HepG2 (cell line): ENCODE results near the gene CARD9. TPM values are rescaled to one million over a fixed set of nuclear protein-coding genes. Genes with fewer than 3 reads are reported as not detected.

ENCODE experiments used
- CEBPB ChIP-seq: IDR thresholded peaks from 2 replicates; pipeline ENCODE4 v1.6.1; 2011; ENCODE audit warnings: low read depth, low read length, improper control_type of control experiment, borderline replicate concordance
- CENPT ChIP-seq: sonication (generic); formaldehyde crosslinking; IDR thresholded peaks from 2 replicates; pipeline ENCODE4 v1.8.0; 2022; ENCODE audit warnings: low read depth, mild to moderate bottlenecking, moderate library complexity, missing genetic modification reagents
- DMAP1 ChIP-seq: IDR thresholded peaks from 2 replicates; pipeline ENCODE4 v1.6.1; 2016
- KLF15 ChIP-seq: sonication (generic); formaldehyde crosslinking; IDR thresholded peaks from 2 replicates; pipeline ENCODE4 v1.8.1; 2023; ENCODE audit warnings: borderline replicate concordance, mild to moderate bottlenecking, inconsistent platforms, missing genetic modification reagents, mixed read lengths
- KLF9 ChIP-seq: IDR thresholded peaks from 2 replicates; pipeline ENCODE4 v1.6.1; 2016; ENCODE audit warnings: low read depth
- MAFG ChIP-seq: sonication (generic); formaldehyde crosslinking; IDR thresholded peaks from 2 replicates; pipeline ENCODE4 v1.5.1; 2020; ENCODE audit warnings: mild to moderate bottlenecking, missing genetic modification reagents
- MAZ ChIP-seq, 2 experiments: sonication (generic) in 1 of 2; formaldehyde crosslinking in 1 of 2; IDR thresholded peaks; 2 replicates each; pipeline versions ENCODE4 v1.5.0 to v1.6.1; 2012 to 2020; ENCODE audit warnings: low read depth in 2 of 2, mild to moderate bottlenecking in 2 of 2, borderline replicate concordance in 1 of 2, improper control_type of control experiment in 1 of 2, low read length in 1 of 2, missing genetic modification reagents in 1 of 2, moderate library complexity in 1 of 2
- MTERF4 ChIP-seq: sonication (generic); formaldehyde crosslinking; IDR thresholded peaks from 2 replicates; pipeline ENCODE4 v1.8.0; 2023; ENCODE audit warnings: mild to moderate bottlenecking, missing genetic modification reagents
- SALL2 ChIP-seq: sonication (generic); formaldehyde crosslinking; IDR thresholded peaks from 2 replicates; pipeline ENCODE4 v1.8.1; 2023; ENCODE audit warnings: mild to moderate bottlenecking, missing genetic modification reagents, inconsistent platforms
- SP140L ChIP-seq: sonication (generic); formaldehyde crosslinking; IDR thresholded peaks from 2 replicates; pipeline ENCODE4 v1.4.0; 2020; ENCODE audit warnings: missing genetic modification reagents, borderline replicate concordance
- TCF7L2 ChIP-seq: IDR thresholded peaks from 2 replicates; pipeline ENCODE4 v1.6.1; 2011; ENCODE audit warnings: mild to moderate bottlenecking, low read depth, low read length, moderate library complexity
- TFDP2 ChIP-seq: sonication (generic); formaldehyde crosslinking; IDR thresholded peaks from 2 replicates; pipeline ENCODE4 v1.4.0; 2020; ENCODE audit warnings: missing genetic modification reagents
- TRIM24 ChIP-seq: sonication (generic); formaldehyde crosslinking; IDR thresholded peaks from 2 replicates; pipeline ENCODE4 v1.8.0; 2022; ENCODE audit warnings: mild to moderate bottlenecking, missing genetic modification reagents
- U2AF1 ChIP-seq: fragments of 200-400 bp; formaldehyde crosslinking; optimal IDR thresholded peaks from 2 replicates; pipeline ENCODE3; 2017; ENCODE audit warnings: mild to moderate bottlenecking, low read depth, low read length
- ZBTB25 ChIP-seq: IDR thresholded peaks from 2 replicates; pipeline ENCODE4 v1.6.1; 2018; ENCODE audit warnings: missing genetic modification reagents
- ZKSCAN5 ChIP-seq: sonication (generic); formaldehyde crosslinking; IDR thresholded peaks from 2 replicates; pipeline ENCODE4 v1.5.1; 2020; ENCODE audit warnings: mild to moderate bottlenecking, missing genetic modification reagents
- ZNF12 ChIP-seq: sonication (generic); formaldehyde crosslinking; IDR thresholded peaks from 2 replicates; pipeline ENCODE4 v1.5.0; 2020; ENCODE audit warnings: missing genetic modification reagents
- ZNF20 ChIP-seq: sonication (generic); formaldehyde crosslinking; IDR thresholded peaks from 2 replicates; pipeline ENCODE4 v1.4.0; 2020; ENCODE audit warnings: mild to moderate bottlenecking, moderate library complexity, missing genetic modification reagents
- ZNF33A ChIP-seq: sonication (generic); formaldehyde crosslinking; IDR thresholded peaks from 2 replicates; pipeline ENCODE4 v1.5.1; 2020; ENCODE audit warnings: missing genetic modification reagents, mild to moderate bottlenecking, moderate library complexity, borderline replicate concordance
- ZNF383 ChIP-seq: sonication (generic); formaldehyde crosslinking; IDR thresholded peaks from 2 replicates; pipeline ENCODE4 v1.4.0; 2020; ENCODE audit warnings: missing genetic modification reagents, mild to moderate bottlenecking, borderline replicate concordance
- ZNF687 ChIP-seq: sonication (generic); formaldehyde crosslinking; IDR thresholded peaks from 2 replicates; pipeline ENCODE4 v1.5.1; 2020; ENCODE audit warnings: mild to moderate bottlenecking, missing genetic modification reagents, moderate library complexity
- ZNF772 ChIP-seq: sonication (generic); formaldehyde crosslinking; IDR thresholded peaks from 2 replicates; pipeline ENCODE4 v1.5.0; 2020; ENCODE audit warnings: mild to moderate bottlenecking, missing genetic modification reagents
- polyA plus RNA-seq, 8 experiments: library from polyadenylated mRNA; depleted of rRNA in 3 of 8; stranded (reverse) in 7 of 8; unstranded in 1 of 8; fragments of >200 nt; fragmentation: Illumina TruSeq in 4 of 8; extraction: Trizol in 4 of 8; gene quantifications; 2 replicates each; pipeline versions ENCODE4 v1.2.1 to v1.2.3, GENCODE V29; 2011 to 2016; ENCODE audit warnings: low read depth in 4 of 8, missing spikeins in 1 of 8, mixed read lengths in 1 of 8; ENCODE audit not compliant: insufficient read depth in 1 of 8
- total RNA-seq, 5 experiments: library from RNA; depleted of rRNA; stranded (reverse); fragments of >200 nt; fragmentation: Illumina TruSeq; extraction: Trizol; gene quantifications; 2 replicates each; pipeline ENCODE4 v1.2.3, GENCODE V29; 2016; ENCODE audit warnings: low read depth in 1 of 5

The CARD9 gene
- total and polyA plus RNA-seq, 2 of the 13 experiments (the other 11 are each of a cell fraction or from before 2014, with no cell fraction given): 3.3 to 7.4 TPM

- TF ChIP-seq MAZ (IDR thresholded peaks at IDR 0.05; ENCODE audit: borderline replicate concordance, low read depth, low read length) (no peak), MAZ (CRISPR knock-in tag; IDR thresholded peaks at IDR 0.05; ENCODE audit: low read depth) (0 out of 2 replicates have a peak, but pooled peaks have one; percentile 4), CENPT (CRISPR knock-in tag) (no peak), ZNF383 (no peak), ZKSCAN5 (CRISPR knock-in tag) (no peak), ZNF20 (CRISPR knock-in tag) (no peak), TCF7L2 (no peak), ZNF12 (CRISPR knock-in tag) (no peak), MAFG (CRISPR knock-in tag) (peak; percentile 52; the same call in 1 of the 2 replicates), TFDP2 (CRISPR knock-in tag) (peak; percentile 45; the same call in 1 of the 2 replicates), ZNF772 (CRISPR knock-in tag) (no peak; the same call in 1 of the 2 replicates), KLF9 (CRISPR knock-in tag) (no peak), ZBTB25 (CRISPR knock-in tag) (no peak), ZNF687 (CRISPR knock-in tag) (peak; percentile 98), DMAP1 (CRISPR knock-in tag) (peak; percentile 2; the same call in 1 of the 2 replicates), MTERF4 (CRISPR knock-in tag) (no peak), SP140L (CRISPR knock-in tag) (no peak), ZNF33A (CRISPR knock-in tag) (no peak), CEBPB (no peak), KLF15 (0 out of 2 replicates have a peak, but pooled peaks have one; percentile 84), U2AF1 (no peak), SALL2 (CRISPR knock-in tag) (no peak), TRIM24 (no peak)
These were observed 36.3 kb upstream of the CARD9 start (continued) for GRCh38 chr9:136409557-136410455.
